ENCODE results near the gene REST. TPM values are rescaled to one million over a fixed set of nuclear protein-coding genes. Genes with fewer than 3 reads are reported as not detected.

REST gene
- polyA plus RNA-seq, 12 donors = 25.5 to 38.7 (median 28.6) TPM; not detected in 1

DNA sequence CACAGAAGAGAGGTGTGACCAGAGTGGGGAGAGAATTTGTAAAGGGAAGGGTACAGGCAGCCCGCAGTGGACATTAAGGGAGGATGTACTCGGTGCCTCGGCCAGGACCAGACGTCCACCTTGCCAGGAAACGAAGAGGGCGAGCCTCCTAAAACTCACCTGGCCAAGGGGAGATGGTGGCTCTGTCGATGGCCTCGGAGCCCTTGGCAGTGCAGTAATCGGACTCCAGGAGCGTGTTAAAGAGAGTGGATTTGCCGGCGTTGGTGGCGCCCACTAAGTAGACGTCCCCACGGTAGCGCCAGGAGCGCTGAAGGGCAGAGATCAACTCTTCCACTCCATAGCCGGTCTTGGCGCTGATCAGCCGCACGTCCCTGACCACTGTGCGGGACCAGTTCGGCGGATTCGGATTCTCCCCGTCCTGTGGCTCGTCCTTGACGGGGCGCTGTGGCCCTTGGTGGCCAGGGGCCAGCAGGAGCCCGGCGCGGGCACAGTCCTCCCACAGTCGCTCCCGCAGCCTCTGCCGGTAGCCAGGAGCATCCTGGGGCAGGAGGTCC lies 68.7 kb downstream of the REST start:
- no peak for DNase-seq

DNA sequence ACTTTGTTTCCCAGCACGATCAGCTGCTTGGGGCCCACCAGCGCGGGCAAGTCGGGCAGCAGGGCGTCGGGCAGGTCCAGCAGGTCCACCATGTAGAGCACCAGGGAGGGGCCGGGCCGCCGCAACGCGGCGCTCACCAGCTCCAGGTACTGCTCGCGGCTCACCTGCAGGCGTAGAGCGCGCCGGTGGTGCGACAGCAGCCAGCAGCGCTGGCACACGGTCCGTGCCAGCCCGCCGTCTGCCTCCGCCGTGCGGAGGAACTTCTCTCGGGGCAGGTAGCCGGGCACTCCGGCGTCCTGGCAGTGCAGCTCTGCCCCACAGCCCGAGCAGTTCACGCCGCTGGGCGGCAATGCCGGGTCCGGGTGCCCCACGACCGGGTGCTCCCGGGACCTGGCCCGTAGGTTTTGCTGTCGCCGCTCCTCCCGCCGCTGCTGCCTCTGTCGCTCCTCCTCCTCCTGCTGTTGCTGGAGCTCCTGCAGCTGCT lies 69.2 kb downstream of the REST start:
- no peak for DNase-seq

DNA sequence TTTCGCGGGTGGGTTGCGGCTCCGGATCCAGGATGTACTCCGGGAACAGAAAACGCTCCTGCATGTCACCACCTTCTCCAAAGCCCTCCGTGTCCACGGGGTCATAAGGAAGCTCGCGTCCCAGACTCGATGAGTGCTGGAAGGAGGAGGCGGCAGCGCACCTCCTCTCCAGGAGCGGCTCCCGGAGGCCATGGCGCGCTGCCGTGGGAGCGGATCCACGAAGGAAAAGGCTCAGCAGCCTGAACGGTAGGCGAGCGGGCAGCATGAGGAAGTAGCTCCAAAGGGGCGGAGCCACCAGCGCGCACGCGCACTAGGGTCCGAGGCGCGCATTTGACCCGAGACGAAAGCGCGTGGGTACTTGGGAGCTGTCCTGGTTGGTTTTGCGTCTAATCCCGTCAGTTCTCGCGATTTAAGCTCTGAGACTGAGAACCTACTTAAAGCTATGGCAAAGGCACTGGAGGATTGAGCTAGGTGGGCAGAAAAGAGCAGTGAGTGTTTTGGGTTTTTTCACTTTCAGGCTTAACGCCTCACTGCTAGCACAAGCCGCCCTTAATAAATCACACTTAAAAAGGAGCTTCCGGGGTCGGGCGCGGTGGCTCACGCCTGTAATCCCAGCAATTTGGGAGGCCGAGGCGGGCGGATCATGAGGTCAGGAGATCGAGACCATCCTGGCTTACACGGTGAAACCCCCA lies 69.8 kb downstream of the REST start, which contains the start of gene NOA1:
TSS of gene NOA1 (minus strand) at position 286 of the 692 bp plus-strand sequence. CDS start at position 265, 21 bp downstream.
- peak; percentile 100 for DNase-seq

DNA sequence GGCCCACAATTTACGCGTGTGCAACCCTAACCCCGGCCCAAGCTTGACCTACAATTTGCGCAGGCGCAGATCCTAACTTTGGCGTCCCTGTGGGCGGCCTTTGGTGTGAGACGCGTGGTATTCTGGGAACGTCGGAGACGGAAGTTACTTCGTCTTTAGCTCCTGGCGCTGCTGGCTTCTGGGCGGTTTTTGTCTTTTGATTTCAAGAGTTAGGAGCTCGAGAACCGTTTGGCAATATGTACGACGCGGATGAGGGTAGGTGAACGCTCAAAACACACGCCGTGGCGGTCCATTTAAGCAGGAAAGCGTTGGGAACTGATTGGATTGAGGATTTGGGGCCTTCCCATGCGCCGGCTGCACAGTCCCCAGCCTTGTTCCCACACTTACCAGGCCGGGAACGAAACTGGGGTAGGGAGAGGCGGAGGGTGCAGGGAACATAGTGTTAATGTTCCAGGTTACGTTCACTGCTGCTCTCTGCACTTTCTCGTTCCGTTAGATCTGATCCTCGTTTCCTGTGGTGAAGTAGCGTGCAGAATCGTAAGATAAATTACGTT lies 71.1 kb downstream of the REST start, which contains the start of gene POLR2B:
TSS of gene POLR2B (plus strand) at position 147 of the 554 bp plus-strand sequence. CDS start at position 237, 90 bp downstream.
- DNase-seq = peak; percentile 94

DNA sequence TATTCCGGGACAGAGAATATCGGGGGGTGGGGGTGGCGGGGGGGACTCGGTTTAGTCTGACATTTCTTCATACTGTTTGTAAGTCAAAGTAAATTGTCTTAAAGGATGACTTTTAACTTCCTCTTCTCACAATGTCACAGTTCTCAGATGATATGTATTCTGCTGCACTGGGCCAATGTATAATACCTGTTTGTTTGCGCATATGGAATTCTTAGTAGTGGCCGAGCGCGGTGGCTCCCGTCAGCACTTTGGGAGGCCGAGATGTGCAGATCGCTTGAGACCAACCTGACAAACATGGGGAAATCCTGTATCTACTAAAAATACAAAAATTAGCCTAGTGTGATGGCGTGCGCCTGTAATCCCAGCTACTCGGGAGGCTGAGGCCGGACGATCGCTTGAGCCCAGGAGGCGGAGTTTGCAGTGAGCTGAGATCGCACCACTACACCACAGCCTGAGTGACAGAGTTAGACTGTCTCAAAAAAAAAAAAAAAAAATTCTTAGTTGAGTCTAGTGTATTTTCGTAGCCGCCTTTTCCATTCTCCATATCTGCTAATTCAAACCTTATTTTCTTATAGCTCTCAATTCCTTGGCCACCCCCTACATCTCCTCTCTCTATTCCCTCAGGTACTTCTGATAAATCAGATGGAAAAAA lies 71.8 kb downstream of the REST start:
- no peak for DNase-seq

DNA sequence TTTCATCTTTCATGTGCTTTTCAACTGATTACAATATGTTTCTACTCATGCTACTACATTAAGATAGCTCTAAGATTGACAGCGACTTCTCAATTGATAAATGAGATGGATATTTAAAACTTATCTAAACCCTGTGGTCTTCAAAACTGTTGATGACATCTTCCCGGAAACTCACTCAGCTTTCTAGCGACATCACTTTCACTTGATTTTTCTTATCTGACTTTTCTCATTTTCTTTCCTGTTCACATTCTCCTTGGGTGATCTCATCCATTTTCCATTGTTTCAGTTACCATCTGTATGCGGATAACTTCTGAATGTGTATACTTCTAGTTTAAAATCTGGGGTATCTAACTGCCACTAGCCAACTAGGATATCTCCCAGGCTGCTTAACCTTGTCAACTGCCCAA lies 74.1 kb downstream of the REST start:
- DNase-seq = no peak

DNA sequence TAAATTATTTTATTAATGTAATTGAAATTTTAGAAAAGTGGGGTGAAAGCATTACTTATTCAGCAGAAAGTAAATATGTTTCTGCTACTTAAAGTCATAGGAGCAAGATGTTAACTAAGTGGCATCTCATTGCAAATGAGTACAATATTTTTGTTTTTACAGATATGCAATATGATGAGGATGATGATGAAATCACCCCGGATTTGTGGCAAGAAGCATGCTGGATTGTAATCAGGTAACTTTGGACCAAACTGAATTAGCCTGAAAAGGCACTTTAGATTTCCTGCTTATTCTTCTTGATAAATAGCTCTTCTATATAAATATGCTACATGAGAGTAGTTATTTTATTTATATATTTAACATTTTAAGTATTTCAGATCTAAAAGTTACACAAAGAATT lies 78.5 kb downstream of the REST start:
- no peak for DNase-seq

DNA sequence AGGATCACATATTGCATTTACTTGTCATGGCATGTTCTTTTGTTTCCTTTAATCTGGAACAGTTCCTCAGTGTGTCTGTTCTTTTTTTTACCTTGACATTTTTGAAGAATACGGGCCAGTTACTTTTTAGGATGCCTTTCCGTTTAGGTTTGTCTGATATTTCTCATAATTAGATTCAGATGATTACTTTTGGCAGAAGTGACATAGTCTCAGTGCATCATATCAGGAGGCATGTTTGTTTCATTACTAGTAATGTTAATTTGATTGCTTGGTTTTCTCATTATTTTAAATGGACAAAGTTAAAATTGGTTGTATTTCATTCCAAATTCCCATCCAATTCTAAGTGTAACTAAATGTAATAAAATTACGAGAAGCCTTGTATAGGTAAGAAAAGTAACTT lies 79.3 kb downstream of the REST start:
- DNase-seq = no peak

DNA sequence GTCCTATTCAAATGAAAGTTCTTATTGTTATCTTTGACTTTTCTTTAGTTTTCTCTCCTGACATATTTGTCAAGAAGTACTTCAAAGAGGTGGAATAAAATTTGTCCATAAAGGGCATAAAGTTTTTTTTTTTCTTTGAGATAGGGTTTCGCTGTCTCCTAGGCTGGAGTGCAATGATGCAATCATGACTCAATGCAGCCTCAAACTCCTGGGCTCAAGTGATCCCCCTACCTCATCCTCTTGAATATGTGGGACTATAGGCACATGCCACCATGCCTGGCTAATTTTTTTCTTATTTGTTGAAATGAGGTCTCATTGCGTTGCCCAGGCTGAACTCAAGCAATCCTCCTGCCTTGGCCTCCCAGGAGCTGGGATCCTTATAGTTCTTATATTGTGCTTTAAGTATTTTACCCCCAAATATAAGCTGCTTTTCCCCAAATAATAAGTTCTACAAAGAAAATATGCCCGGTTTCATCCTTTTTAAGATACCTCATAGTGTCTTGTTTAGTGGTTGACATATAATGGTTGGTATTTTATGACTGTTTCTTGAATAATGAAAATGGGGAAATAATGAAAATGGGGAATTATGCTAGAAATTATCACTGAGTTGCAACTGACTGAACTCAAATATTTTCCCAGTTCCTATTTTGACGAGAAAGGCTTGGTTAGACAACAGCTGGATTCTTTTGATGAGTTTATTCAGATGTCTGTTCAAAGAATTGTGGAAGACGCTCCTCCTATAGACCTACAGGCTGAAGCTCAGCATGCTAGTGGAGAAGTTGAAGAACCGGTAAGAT lies 82.6 kb downstream of the REST start:
- DNase-seq = no peak

DNA sequence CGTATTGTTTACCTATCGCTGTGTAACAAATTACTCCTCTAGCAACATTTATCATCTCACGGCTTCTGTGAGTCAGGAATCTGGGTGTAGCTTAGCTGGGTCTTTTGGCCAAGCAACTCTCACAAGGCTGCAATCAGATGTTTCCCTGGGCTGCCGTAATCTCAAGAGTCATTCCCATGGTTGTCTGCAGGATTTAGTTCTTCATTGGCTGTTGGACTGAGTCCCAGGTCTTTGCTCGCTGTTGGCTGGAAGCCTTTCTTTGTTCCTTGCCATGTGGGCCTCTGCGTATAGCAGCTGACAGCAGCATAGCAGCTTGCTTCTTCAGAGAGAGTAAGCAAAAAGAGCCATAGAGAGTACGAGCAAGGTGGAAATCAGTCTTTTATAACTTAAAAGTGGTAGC lies 87.8 kb downstream of the REST start:
- peak; percentile 73 for DNase-seq

DNA sequence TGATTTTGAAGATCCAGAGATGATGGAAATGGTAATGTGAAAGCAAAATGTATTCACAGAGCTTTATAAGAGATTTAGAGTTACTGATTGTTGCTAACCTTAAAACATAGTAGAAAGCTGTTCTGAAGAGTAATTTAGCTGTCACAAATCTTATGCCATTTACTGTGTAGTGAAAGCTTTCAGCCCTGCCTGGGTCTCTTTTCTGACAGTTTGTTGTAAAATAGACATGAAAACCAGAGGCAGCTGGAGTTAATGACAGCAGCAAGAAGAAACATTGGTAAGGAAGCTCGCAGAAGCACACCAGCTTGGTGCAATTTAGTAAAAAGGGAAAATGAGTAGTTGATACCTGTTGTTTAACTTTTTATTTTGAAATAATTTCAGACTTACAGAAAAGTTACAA lies 92.1 kb downstream of the REST start:
- no peak for DNase-seq

DNA sequence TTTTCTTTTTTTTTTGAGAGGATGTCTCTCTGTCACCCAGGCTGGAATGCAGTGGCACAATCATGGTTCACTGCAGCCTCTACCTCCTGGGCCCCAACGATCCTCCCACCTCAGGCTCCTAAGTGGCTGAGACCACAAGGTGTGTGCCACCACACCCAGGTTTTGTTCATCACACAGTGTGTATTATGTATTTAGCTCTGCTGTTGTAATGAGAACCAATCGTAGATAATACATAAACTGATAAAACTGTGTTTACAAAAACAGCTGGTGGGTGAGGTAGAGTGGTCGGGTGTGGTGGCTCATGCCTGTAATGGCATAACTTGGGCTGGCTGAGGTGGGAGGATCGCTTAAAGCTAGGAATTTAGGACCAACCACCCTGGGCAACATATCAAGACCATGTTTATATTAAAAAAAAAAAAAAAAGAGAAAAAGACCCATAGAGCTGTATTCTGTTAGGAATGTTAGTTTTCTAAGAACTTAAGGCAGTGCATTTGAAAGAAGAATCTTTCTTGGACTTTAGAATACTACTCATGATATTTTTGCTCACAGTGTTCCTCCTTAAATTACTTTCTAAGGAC lies 105.9 kb downstream of the REST start:
- no peak for DNase-seq

Other genes starting within 250 kb of the REST start
- gene HOPX, start 226.6 kb upstream of the REST start, polyA plus RNA-seq (ENCODE audit: insufficient read length in 12 of 12) = 10 to 100 TPM in 11 of 12 donors, not detected in 1; 16.9 to 39.2 (median 29.5) TPM
- under 1 TPM in 1 of 12 donors, not detected in 11; 0.49 TPM for gene SPINK2, start 86.2 kb upstream of the REST start, polyA plus RNA-seq (ENCODE audit: insufficient read length in 12 of 12)
- 10 to 100 TPM in 11 of 12 donors, not detected in 1; 15.4 to 23.1 (median 18.6) TPM for gene NOA1, start 69.7 kb downstream of the REST start, polyA plus RNA-seq (ENCODE audit: insufficient read length in 12 of 12)
- 10 to 100 TPM in 11 of 12 donors, not detected in 1; 41.1 to 94.2 (median 82.9) TPM for gene POLR2B, start 71.0 kb downstream of the REST start, polyA plus RNA-seq (ENCODE audit: insufficient read length in 12 of 12)
- 100 to 1,000 TPM in 11 of 12 donors, not detected in 1; 114 to 158 (median 134) TPM for gene IGFBP7, start 202.5 kb downstream of the REST start, polyA plus RNA-seq (ENCODE audit: insufficient read length in 12 of 12)